Right lung (tissue), 10 donors: ENCODE measurements around the gene LCE1E. TPM values are rescaled to one million over a fixed set of nuclear protein-coding genes. Genes with fewer than 3 reads are reported as not detected.

Experiments
- DNase-seq, 2 donors: peaks; one replicate each; pipeline ENCODE4 v3.0.0-alpha.2; 2013
- long read RNA-seq, 8 donors: transcript quantifications; one replicate each; lab custom pipeline, GENCODE V29; 2026
- polyA plus RNA-seq, 5 donors: library from polyadenylated mRNA; unstranded; fragments of 120-200 nt; gene quantifications; one replicate each; pipeline versions ENCODE4 v1.2.1 to v1.2.3, GENCODE V29; 2013; ENCODE audit warnings: inconsistent platforms in 1 of 5, low replicate concordance in 1 of 5; ENCODE audit not compliant: insufficient read length in 5 of 5, insufficient read depth in 1 of 5

The LCE1E gene
- polyA plus RNA-seq = not detected
- long read RNA-seq, donor 1 = 0 reads
- long read RNA-seq, donor 2 = 0 reads
- long read RNA-seq, donor 3 = 0 reads
- long read RNA-seq, donor 4 = 0 reads
- long read RNA-seq, donor 5 = 0 reads
- long read RNA-seq, donor 6 = 0 reads
- long read RNA-seq, donor 7 = 0 reads
- long read RNA-seq, donor 8 = 0 reads

DNA sequence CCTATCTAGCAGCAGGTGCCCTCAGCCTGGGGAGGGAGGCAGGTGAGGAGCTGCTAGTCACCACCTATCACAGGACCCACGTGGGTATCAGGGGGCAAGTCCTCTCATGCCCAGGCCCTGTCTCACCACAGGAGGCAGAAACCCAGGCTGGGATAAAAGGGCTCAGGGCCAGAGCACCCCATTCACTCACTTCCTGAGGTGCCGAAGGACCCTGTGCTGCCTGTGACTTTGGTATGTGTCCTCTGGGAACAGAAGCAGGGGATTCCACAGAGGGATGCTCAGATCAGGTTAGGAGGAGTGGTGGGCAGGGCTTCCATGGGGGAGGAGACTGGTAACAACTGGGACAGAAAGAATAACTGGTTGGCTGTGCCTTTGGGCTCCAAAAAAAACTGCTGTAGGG, at the start of gene LCE1E:
LCE1E (plus strand) TSS at position 181 of the 400 bp plus-strand sequence. CDS start 1,043 bp downstream, outside the sequence.
- no peak for DNase-seq

DNA sequence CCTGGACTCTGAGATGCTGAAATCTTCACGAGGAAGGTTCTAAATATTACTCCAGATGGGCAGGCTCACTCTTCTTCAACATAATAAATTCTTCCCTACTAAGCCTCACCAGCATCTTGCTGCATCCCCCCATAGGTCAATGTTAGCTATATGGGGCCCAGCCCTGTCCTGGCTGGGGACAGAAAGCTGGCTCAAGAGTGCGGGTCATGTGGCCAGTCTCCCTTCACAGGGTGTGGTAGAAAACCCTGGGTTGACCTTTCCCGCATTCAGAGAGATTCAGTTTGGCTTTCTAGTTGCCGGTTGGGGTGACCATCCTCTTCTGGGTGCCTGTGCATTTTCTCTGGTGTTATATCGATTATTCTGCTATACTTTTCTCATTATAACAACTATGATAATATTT, 48.1 kb upstream of the LCE1E start:
- no peak for DNase-seq

DNA sequence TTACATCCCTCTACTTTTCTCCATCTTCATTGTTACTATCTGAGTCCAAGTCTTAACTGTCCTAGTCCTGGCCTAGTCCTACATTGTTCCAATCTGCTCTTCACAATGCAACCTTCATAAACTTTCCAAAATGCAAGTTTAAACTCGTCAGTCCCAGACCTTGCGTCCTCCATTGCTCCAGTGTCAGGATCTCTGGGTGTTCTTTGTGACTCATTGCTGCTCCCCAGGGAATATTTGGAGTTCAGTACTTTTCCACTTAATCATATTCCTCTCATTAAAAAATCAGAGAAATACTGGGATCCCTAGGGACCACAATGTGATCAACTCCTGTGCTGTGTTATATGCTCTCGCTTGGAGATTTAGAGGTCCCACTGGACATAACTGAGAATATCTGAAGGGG, 46.2 kb upstream of the LCE1E start:
- DNase-seq = no peak

GRCh38 chr1:152741656-152742055, 44.4 kb upstream of the LCE1E start:
- DNase-seq = no peak

DNA sequence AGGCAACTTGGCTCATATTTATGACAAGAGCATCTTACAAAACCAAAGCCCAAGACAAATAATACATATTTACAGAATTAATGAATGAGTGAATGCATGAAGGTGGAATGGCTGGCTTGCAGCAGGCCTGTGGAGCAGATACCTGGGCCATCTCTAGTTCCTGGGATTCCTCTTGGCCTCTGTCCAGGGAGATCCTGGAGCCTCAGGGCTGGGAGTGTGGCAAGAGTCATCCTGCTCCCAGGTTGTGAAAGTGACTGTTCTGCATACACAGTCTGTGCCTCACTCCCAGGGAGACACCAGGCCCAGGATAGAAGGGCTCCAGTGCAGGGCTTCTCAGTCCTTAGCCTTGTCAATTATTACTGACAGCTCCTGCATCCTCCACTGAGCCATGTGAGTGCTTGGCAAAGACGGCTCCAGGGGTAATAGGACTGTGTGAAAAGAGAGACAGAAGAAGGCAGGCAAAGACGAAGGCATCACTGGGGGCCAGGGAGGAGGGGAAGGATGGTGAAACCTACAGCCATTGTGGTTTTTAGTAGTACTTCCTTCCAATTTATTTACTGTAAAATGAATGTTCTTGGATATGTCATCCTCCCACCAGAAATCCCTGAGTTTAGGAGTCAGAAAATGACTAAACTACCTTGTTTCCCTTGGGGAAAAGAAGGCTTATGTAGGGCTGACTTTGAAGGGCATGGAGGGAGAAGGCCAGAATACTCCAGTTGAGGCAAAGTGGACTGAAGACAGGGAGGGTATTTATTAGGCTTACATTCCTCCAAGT, 42.5 kb upstream of the LCE1E start:
- no peak for DNase-seq

DNA sequence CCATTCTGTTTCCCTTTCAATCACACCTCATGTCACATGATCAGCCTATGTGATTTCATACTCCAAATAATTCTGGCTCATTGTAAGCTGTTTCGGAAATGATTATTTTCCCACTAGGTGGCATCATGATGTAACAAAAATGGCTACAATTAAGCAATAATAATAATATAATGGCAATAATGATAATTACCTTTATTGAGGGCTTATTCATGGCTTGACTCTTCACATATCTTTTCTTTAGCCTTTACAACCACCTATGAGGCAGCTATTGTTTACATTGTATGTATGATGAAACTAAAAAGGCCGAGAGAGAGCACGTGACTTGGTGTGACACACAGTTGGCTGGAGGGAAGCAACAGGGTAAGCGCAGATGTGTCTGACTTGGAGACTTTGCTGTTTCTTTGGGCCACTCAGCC, 40.8 kb upstream of the LCE1E start:
- no peak for DNase-seq

GRCh38 chr1:152745765-152746444, 40.2 kb upstream of the LCE1E start:
- DNase-seq = no peak

- no peak for DNase-seq
These were observed 38.2 kb upstream of the LCE1E start for GRCh38 chr1:152747831-152748230.

DNA sequence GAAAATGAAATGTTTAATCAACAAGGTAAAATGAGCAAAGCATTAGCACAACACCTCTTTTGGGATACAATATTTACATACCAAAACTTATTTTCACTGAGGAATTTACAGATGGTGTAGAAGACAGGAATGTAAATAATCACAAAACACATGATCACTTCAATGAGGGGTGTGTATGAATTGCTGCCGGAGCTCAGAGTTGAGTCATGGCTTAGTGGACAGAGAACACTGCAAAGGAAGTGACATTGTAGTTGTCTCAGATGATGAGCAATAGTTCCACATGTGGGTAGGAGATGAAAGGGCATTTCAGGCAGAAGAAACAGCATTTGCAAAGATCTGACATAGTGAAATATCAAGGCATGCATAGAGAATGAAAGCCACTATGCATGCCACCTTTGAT, 33.8 kb upstream of the LCE1E start:
- DNase-seq = no peak

- DNase-seq = no peak
These were observed 32.5 kb upstream of the LCE1E start for GRCh38 chr1:152753586-152753985.

- DNase-seq = no peak
These were observed 29.2 kb upstream of the LCE1E start for GRCh38 chr1:152756872-152757271.

GRCh38 chr1:152757747-152758146, 28.3 kb upstream of the LCE1E start, which contains the start of gene KPRP:
TSS of gene KPRP (plus strand) at chr1:152758025. CDS start at chr1:152759589, 1,564 bp downstream.
- DNase-seq = no peak

DNA sequence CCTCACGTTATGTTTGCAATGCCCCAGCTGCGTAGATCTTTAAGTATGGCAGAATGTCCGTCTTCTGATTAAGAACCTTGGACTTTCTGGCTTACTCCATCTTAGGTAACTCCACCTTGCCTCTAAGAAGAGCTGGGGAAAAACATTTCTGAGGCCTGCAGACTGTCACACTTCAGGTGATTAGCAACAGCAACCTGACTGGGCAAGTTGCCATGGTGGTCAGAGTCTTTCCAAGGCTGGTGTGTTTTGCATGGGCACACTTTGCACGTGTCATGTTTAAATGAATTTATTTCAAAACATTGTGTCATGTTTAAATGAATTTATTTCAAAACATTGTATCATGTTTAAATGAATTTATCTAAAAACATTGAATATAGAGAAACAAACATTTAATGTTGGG, 27.4 kb upstream of the LCE1E start:
- DNase-seq = no peak

GRCh38 chr1:152759453-152760173, 26.4 kb upstream of the LCE1E start:
- no peak for DNase-seq

- no peak for DNase-seq
These were observed 25.4 kb upstream of the LCE1E start for GRCh38 chr1:152760551-152761190.

DNA sequence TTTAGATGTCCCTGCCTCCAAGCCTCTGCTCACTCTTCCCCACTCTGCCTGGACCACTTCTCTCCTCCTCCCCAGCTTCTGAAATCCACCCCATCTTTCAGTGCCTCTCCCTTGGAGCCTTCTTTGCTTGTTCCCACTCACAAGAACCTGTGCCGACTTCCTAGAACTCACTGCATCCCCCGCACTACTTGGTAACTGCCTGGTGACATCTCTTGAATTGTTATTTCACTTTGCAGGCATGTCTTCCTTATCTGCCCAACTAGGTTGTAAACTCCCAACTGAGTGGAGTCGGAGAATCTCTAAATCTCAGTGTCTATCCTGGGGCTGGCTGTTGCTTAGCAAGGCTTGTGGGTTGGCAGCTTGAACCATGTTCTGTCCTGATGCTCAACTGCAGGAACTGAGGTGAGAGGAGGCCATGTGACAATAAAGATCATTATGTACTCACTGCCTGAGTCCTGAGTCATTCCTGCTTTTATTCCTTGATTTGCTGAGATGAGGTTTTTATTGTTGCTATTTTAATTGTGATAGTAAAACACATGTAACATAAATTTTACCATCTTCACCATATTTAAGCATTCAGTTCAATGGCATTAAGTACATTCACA, 24.3 kb upstream of the LCE1E start:
- no peak for DNase-seq

- DNase-seq = no peak
These were observed 17.1 kb upstream of the LCE1E start for GRCh38 chr1:152768847-152769533.

DNA sequence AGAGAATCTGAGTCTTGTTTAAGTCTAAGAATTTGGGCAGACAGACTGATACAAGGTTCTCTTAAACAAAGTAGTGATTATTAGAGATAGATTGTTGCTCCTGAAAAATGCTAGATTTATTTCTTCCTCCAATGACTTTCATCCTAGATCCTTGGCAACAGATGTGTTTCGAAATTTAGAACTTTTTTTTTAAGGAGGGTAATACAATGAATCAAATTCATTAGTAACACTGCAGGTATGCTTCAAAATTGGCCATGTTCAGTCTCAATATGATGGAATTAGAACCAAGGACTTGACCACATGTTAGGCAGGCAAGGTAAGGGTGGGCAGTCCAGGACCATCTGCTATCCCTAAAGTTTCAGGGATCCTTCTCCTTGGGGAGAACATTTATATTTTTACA, 15.6 kb upstream of the LCE1E start:
- DNase-seq = no peak

DNA sequence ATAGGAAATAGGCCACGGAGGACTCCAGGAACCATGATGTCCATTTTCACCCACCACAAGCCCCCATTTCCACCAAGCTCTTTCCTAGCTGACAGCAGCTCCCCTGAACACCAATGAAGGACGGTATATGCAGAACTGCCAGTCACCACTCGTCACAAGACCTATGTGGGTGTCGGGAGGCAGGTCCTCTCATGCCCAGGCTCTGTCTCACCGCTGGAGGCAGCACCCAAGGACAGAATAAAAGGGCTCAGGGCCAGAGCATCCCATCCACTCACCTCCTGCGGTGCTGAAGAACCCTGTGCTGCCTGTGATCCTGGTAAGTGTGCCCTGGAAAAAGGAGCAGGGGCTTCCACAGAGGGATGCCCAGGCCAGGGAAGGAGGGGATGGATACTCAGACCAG, 11.2 kb upstream of the LCE1E start, which contains the start of gene LCE1F:
LCE1F (plus strand) TSS at position 266 of the 400 bp plus-strand sequence. CDS start 1,232 bp downstream, outside the sequence.
- DNase-seq = no peak

DNA sequence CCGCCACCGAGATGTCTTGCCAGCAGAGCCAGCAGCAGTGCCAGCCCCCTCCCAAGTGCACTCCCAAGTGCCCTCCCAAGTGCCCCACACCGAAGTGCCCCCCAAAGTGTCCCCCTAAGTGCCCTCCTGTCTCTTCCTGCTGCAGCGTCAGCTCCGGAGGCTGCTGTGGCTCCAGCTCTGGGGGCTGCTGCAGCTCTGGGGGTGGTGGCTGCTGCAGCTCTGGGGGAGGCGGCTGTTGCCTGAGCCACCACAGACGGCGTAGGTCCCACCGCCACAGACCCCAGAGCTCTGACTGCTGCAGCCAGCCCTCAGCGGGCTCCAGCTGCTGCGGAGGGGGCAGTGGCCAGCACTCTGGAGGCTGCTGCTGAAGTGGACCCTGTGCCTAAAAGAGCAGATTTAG, 9.7 kb upstream of the LCE1E start:
- DNase-seq = no peak
